Loucy (cell line): ENCODE data around the gene BCL2.

Experiments
- EZH2phosphoT487 ChIP-seq: fragments of 200-600 bp; IDR thresholded peaks from 2 replicates; pipeline ENCODE4 v1.6.1; 2018; ENCODE audit warnings: antibody characterized with exemption, mild to moderate bottlenecking, moderate library complexity, borderline replicate concordance
- TF ChIP-seq, protein P1 (sequence below): fragments of 200-600 bp; sonication (generic); conservative IDR thresholded peaks from 2 replicates; pipeline ENCODE4 v1.5.1; 2014; ENCODE audit warnings: mild to moderate bottlenecking, antibody characterized with exemption, low read length

DNA sequence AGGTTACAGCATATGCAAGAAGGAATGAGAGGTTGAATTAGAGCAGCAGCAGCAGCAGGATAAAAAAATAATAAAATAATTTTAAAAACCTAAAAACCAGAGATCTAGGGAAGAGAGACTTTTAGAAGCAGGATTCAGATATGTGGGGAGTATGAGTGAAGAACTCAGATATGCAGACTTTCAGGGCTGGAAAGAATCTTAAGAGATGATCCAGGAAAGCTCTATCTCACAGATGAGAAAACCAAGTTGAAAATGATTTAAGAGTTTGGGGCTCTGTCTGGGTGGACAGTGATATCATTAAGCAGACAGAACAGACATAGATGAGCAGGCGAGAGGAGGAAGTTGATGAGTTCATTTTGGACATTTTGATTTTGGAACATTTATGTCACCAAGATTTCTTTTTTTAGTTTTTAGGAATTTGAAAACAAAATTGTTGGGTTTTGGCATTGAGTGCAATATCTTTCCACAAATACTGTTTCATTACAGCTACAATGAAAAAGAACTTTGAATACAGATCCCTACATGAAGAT lies 31.8 kb downstream of the BCL2 start:
- TF ChIP-seq, protein P1, sequence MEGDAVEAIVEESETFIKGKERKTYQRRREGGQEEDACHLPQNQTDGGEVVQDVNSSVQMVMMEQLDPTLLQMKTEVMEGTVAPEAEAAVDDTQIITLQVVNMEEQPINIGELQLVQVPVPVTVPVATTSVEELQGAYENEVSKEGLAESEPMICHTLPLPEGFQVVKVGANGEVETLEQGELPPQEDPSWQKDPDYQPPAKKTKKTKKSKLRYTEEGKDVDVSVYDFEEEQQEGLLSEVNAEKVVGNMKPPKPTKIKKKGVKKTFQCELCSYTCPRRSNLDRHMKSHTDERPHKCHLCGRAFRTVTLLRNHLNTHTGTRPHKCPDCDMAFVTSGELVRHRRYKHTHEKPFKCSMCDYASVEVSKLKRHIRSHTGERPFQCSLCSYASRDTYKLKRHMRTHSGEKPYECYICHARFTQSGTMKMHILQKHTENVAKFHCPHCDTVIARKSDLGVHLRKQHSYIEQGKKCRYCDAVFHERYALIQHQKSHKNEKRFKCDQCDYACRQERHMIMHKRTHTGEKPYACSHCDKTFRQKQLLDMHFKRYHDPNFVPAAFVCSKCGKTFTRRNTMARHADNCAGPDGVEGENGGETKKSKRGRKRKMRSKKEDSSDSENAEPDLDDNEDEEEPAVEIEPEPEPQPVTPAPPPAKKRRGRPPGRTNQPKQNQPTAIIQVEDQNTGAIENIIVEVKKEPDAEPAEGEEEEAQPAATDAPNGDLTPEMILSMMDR, result no peak
- TF ChIP-seq EZH2phosphoT487, result no peak
